Esophagus squamous epithelium (tissue), 4 donors: ENCODE measurements around the gene NKD1.

Experiments
- POLR2A ChIP-seq, 4 donors: fragments of 450-650 bp; IDR thresholded peaks; one replicate each; pipeline ENCODE4 v1.6.1; 2017; ENCODE audit warnings: antibody characterized with exemption in 4 of 4, mild to moderate bottlenecking in 4 of 4, moderate library complexity in 3 of 4
- TF ChIP-seq, protein P1 (sequence below), 6 experiments: fragments of 450-650 bp in 4 of 6; fragments of 200-600 bp in 2 of 6; sonication (generic) in 2 of 6; IDR thresholded peaks; one replicate each; pipeline ENCODE4 v1.5.1; 2016 to 2019; ENCODE audit warnings: antibody characterized with exemption in 6 of 6, mild to moderate bottlenecking in 4 of 6, moderate library complexity in 4 of 6

DNA sequence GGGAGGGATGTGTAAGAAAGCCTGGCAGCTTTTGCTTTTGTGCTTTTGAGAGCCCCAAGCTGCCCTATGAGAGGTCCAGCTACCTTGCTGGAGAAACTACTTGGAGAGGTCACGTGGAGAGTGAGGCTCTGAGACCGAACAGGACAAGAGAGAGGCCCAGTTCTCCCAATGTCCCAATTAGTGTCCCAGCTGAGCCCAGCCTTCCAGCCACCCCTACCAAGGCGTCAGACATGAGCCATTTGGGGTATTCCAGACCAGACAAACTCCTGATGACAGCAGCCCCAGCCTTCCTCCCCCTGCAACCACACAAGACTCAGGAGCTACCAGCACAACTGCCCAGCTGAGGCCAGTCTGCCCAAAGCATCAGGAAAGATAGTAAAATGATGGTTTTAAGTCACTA lies 35.0 kb downstream of the NKD1 start:
- TF ChIP-seq, protein P1, sequence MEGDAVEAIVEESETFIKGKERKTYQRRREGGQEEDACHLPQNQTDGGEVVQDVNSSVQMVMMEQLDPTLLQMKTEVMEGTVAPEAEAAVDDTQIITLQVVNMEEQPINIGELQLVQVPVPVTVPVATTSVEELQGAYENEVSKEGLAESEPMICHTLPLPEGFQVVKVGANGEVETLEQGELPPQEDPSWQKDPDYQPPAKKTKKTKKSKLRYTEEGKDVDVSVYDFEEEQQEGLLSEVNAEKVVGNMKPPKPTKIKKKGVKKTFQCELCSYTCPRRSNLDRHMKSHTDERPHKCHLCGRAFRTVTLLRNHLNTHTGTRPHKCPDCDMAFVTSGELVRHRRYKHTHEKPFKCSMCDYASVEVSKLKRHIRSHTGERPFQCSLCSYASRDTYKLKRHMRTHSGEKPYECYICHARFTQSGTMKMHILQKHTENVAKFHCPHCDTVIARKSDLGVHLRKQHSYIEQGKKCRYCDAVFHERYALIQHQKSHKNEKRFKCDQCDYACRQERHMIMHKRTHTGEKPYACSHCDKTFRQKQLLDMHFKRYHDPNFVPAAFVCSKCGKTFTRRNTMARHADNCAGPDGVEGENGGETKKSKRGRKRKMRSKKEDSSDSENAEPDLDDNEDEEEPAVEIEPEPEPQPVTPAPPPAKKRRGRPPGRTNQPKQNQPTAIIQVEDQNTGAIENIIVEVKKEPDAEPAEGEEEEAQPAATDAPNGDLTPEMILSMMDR (IDR thresholded peaks at IDR 0.05) = no peak
- TF ChIP-seq POLR2A (IDR thresholded peaks at IDR 0.05) = no peak
